HCT116 (cell line): Measurements from ENCODE around the gene CDA.
A peak's percentile ranks its signal among the peaks of the same experiment; 100 is the strongest.

Source experiments
- EGR1 ChIP-seq: IDR thresholded peaks from 2 replicates; pipeline ENCODE4 v1.6.1; 2012; ENCODE audit warnings: low read depth
- MAX ChIP-seq: IDR thresholded peaks from 2 replicates; pipeline ENCODE4 v1.6.1; 2012

GRCh38 chr1:20603504-20604464, 14.9 kb downstream of the CDA start:
- TF ChIP-seq MAX (0 out of 2 replicates have a peak, but pooled peaks have one; percentile 35), EGR1 (no peak)
